GM19043 (cell line): Measurements from ENCODE around the gene CLPTM1L.
"Not testable (repeated sequence)": the region's sequence is repeated elsewhere in the genome, so short reads cannot be mapped to it uniquely, and the experiment has no call there.

Experiments
- ATAC-seq: cut with Tn5 transposase; IDR thresholded peaks from one replicate; pipeline ENCODE4 v1.9.1; 2021; ENCODE audit warnings: low read depth; ENCODE audit not compliant: unreplicated experiment

Gene CLPTM1L

GRCh38 chr5:1278656-1279442 is 66.0 kb downstream of the CLPTM1L start:
- no peak for ATAC-seq

GRCh38 chr5:1278216-1278615 is 66.7 kb downstream of the CLPTM1L start:
- ATAC-seq = no peak

GRCh38 chr5:1277781-1278180 is 67.1 kb downstream of the CLPTM1L start:
- ATAC-seq = no peak

- no peak for ATAC-seq
Observed at GRCh38 chr5:1277331-1277730, 67.6 kb downstream of the CLPTM1L start.

GRCh38 chr5:1276930-1277329 is 68.0 kb downstream of the CLPTM1L start:
- ATAC-seq = no peak

- not testable (repeated sequence) for ATAC-seq
Observed at GRCh38 chr5:1275397-1276391, 69.2 kb downstream of the CLPTM1L start.

GRCh38 chr5:1274471-1274870 is 70.4 kb downstream of the CLPTM1L start:
- no peak for ATAC-seq

GRCh38 chr5:1273745-1274144 is 71.2 kb downstream of the CLPTM1L start:
- ATAC-seq = no peak

GRCh38 chr5:1272201-1272600 is 72.7 kb downstream of the CLPTM1L start:
- ATAC-seq = no peak

GRCh38 chr5:1270933-1271914 is 73.7 kb downstream of the CLPTM1L start:
- no peak for ATAC-seq

- ATAC-seq = no peak
Observed at GRCh38 chr5:1270426-1270825, 74.5 kb downstream of the CLPTM1L start.

- ATAC-seq = no peak
Observed at GRCh38 chr5:1268666-1269065, 76.2 kb downstream of the CLPTM1L start.

GRCh38 chr5:1268056-1268455 is 76.8 kb downstream of the CLPTM1L start:
- ATAC-seq = no peak
